Measurements from ENCODE around the gene ETV1. TPM values are rescaled to one million over a fixed set of nuclear protein-coding genes. Genes with fewer than 3 reads are reported as not detected.

Gene ETV1
- total and polyA plus RNA-seq, 4 donors = 1.2 to 4.3 (median 3.6) TPM

DNA sequence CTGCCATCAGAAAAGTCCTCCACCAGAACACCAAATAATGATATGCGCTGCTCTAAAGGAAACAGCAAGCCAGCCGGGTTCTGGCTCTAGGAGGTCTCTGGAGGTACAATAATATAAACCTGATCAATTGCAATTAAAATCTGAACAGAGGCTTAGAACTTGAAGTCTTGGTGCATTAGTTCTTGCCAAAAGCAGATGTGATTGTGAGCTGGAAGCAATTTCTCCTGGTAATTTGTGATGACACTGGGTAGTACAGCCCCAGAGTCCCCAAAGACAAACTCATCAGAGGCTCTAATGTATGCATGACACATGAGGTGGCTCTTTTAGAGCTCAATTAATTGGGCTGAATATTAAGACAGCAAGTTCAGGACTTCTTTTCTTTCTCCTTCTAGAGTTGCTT is 3.3 kb downstream of the ETV1 start (continued):
- TF ChIP-seq, protein P1, sequence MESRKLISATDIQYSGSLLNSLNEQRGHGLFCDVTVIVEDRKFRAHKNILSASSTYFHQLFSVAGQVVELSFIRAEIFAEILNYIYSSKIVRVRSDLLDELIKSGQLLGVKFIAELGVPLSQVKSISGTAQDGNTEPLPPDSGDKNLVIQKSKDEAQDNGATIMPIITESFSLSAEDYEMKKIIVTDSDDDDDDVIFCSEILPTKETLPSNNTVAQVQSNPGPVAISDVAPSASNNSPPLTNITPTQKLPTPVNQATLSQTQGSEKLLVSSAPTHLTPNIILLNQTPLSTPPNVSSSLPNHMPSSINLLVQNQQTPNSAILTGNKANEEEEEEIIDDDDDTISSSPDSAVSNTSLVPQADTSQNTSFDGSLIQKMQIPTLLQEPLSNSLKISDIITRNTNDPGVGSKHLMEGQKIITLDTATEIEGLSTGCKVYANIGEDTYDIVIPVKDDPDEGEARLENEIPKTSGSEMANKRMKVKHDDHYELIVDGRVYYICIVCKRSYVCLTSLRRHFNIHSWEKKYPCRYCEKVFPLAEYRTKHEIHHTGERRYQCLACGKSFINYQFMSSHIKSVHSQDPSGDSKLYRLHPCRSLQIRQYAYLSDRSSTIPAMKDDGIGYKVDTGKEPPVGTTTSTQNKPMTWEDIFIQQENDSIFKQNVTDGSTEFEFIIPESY (IDR thresholded peaks at IDR 0.05) = no peak
- TF ChIP-seq SP1 (IDR thresholded peaks at IDR 0.05) (no peak), RXRA (IDR thresholded peaks at IDR 0.05) (no peak), YY1 (IDR thresholded peaks at IDR 0.05) (no peak), HNF4A (conservative IDR thresholded peaks at IDR 0.05) (no peak), NR2F2 (IDR thresholded peaks at IDR 0.05) (no peak), GABPA (IDR thresholded peaks at IDR 0.05 in 1 of 2, conservative IDR thresholded peaks at IDR 0.05 in 1 of 2) (no peak)
- TF ChIP-seq, protein P2, sequence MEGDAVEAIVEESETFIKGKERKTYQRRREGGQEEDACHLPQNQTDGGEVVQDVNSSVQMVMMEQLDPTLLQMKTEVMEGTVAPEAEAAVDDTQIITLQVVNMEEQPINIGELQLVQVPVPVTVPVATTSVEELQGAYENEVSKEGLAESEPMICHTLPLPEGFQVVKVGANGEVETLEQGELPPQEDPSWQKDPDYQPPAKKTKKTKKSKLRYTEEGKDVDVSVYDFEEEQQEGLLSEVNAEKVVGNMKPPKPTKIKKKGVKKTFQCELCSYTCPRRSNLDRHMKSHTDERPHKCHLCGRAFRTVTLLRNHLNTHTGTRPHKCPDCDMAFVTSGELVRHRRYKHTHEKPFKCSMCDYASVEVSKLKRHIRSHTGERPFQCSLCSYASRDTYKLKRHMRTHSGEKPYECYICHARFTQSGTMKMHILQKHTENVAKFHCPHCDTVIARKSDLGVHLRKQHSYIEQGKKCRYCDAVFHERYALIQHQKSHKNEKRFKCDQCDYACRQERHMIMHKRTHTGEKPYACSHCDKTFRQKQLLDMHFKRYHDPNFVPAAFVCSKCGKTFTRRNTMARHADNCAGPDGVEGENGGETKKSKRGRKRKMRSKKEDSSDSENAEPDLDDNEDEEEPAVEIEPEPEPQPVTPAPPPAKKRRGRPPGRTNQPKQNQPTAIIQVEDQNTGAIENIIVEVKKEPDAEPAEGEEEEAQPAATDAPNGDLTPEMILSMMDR (IDR thresholded peaks at IDR 0.05; ENCODE audit: low read depth, low read length, missing input control) = no peak

DNA sequence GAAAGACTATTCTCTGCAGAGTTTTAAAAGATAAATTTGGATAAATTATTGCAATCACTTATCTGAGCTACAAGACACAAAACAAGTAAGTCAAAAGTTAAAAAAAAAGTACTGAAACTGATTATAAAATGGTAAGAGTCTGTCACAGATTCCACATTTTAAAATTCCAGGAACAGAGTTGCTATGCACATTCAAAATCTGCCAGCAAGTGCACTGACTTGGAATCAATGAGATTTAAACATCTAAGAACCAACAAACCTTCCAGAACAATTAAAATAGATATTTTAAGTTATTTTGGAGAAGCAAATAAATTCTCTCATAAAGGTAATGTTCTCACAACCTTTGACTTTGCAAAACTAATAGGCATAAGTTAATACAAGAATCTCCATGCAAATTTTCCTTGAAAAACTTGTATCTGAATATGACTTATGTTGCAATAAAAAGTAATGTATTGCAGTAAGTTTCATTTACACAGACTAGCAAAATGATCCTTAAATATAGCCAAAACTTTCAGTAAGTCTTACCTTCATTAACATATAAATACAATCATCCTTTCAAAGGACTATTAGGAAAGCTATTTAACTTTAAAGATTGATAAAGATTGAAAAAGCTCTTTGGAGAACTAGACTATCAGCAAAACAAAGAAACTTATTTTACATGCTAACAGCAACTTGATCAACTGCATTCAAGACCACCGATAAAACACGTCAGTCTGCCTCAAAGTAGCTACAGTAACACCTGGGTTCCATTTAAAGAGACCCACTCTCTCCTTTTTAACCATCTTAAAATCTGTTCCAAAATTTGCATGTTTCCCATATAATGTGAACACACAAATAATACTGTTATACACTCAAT is 4.4 kb downstream of the ETV1 start:
- Histone ChIP-seq H3K27ac (ENCODE audit: low read depth in 1 of 2, low read length in 2 of 2) (no peak overlapping the region), H3K27me3 (ENCODE audit: control insufficient read depth in 4 of 4, insufficient read depth in 4 of 4, low read length in 3 of 4) (no peaks in the 10 kb centered on the region), H3K4me3 (ENCODE audit: low read depth in 1 of 3, low read length in 3 of 3) (no peak overlapping the region), H3K9me3 (ENCODE audit: control insufficient read depth in 4 of 4, low read length in 3 of 4) (no peaks in the 10 kb centered on the region), H3K36me3 (ENCODE audit: control insufficient read depth in 4 of 4, insufficient read depth in 3 of 4, low read depth in 1 of 4, low read length in 3 of 4) (no peaks in the 10 kb centered on the region), H3K4me1 (ENCODE audit: control insufficient read depth in 4 of 4, insufficient read depth in 4 of 4, low read length in 3 of 4) (peaks cover 0 to 9% (median 5%) of the 10 kb centered on the region in 4 donors), H3K9ac (ENCODE audit: low read depth in 1 of 2, low read length in 2 of 2) (no peak overlapping the region)
- TF ChIP-seq RAD21 (IDR thresholded peaks at IDR 0.05) (no peak), NR2F2 (IDR thresholded peaks at IDR 0.05) (no peak), FOXA1 (IDR thresholded peaks at IDR 0.05) (no peak)
- TF ChIP-seq, protein P3, sequence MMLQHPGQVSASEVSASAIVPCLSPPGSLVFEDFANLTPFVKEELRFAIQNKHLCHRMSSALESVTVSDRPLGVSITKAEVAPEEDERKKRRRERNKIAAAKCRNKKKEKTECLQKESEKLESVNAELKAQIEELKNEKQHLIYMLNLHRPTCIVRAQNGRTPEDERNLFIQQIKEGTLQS (IDR thresholded peaks at IDR 0.05) = no peak
- TF ChIP-seq, protein P4, sequence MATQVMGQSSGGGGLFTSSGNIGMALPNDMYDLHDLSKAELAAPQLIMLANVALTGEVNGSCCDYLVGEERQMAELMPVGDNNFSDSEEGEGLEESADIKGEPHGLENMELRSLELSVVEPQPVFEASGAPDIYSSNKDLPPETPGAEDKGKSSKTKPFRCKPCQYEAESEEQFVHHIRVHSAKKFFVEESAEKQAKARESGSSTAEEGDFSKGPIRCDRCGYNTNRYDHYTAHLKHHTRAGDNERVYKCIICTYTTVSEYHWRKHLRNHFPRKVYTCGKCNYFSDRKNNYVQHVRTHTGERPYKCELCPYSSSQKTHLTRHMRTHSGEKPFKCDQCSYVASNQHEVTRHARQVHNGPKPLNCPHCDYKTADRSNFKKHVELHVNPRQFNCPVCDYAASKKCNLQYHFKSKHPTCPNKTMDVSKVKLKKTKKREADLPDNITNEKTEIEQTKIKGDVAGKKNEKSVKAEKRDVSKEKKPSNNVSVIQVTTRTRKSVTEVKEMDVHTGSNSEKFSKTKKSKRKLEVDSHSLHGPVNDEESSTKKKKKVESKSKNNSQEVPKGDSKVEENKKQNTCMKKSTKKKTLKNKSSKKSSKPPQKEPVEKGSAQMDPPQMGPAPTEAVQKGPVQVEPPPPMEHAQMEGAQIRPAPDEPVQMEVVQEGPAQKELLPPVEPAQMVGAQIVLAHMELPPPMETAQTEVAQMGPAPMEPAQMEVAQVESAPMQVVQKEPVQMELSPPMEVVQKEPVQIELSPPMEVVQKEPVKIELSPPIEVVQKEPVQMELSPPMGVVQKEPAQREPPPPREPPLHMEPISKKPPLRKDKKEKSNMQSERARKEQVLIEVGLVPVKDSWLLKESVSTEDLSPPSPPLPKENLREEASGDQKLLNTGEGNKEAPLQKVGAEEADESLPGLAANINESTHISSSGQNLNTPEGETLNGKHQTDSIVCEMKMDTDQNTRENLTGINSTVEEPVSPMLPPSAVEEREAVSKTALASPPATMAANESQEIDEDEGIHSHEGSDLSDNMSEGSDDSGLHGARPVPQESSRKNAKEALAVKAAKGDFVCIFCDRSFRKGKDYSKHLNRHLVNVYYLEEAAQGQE (IDR thresholded peaks at IDR 0.05) = no peak
- TF ChIP-seq, protein P2 (IDR thresholded peaks at IDR 0.05; ENCODE audit: low read depth, low read length, missing input control) = no peak
- 81% methylated on average over 2 of the region's 2 CpGs for WGBS
- DNase-seq (ENCODE audit: low spot score) = no peak

Data from liver (tissue), 9 donors.